HG02852 (cell line): ENCODE results near the gene AOPEP.
A peak's percentile ranks its signal among the peaks of the same experiment; 100 is the strongest.
"Not testable (repeated sequence)": the region's sequence is repeated elsewhere in the genome, so short reads cannot be mapped to it uniquely, and the experiment has no call there.

Experiments used
- ATAC-seq: cut with Tn5 transposase; IDR thresholded peaks from one replicate; pipeline ENCODE4 v1.9.1; 2021; ENCODE audit warnings: mild to moderate bottlenecking, moderate library complexity; ENCODE audit not compliant: unreplicated experiment

Gene AOPEP

DNA sequence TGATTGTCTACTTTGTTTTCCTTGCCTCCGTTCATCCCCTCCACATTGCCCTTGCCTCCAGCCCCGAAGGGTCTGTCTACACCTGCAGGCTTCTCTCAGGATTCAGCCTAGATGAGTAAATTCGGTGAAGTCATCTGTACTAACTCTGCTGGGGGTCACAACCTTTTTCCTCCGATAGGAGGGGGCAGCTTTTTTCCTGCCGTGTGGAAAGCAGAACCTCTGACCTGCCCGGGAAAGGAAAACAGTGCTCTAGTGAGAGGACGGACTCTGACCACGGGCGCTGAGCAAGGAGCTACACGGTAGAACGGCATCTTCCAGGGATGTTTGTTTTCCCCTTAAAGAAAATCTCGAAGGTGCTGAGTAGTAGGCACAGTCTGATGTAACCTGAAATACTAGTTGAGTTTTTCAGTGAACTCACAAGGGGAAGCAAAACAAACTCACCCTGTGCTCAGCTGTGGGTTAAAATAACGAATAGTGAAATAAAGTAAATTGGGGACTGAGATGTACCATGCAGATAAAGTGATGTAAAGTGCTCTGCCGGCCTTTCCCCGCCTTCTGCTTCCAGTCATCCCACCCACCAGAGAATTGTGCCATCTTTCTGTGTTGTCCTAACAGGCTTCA lies 281.8 kb downstream of the AOPEP start:
- ATAC-seq, result no peak

GRCh38 chr9:95009459-95009858 lies 283.0 kb downstream of the AOPEP start:
- ATAC-seq, result no peak

GRCh38 chr9:95010431-95010838 lies 283.9 kb downstream of the AOPEP start:
- ATAC-seq, result no peak

GRCh38 chr9:95012035-95012708 lies 285.7 kb downstream of the AOPEP start:
- ATAC-seq, result no peak

DNA sequence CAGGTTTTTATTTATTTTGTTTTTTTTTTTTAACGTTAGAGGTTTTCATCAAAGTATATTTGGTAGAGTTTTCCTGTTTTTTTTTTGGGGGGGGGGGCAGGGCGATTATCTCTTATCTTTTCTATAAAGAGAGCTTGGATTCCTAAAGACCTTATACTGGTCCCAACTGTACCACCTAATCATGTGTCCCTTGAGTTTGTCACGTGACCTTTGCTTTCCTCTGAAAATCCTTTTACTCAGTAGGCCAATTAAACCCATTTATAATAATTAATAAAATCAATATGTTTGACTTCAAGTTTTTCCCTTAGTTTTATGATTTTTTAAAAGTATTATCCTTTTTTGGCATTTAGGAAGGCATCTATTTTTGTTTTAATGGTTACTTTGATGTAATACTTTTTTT lies 286.4 kb downstream of the AOPEP start:
- ATAC-seq, result no peak

GRCh38 chr9:95014917-95015316 lies 288.4 kb downstream of the AOPEP start:
- ATAC-seq, result no peak

GRCh38 chr9:95015569-95015968 lies 289.1 kb downstream of the AOPEP start:
- ATAC-seq, result no peak

- no peak for ATAC-seq
Observed at GRCh38 chr9:95017062-95017461, 290.6 kb downstream of the AOPEP start.

GRCh38 chr9:95017661-95018060 lies 291.2 kb downstream of the AOPEP start:
- no peak for ATAC-seq

- ATAC-seq, result peak; percentile 64
Observed at GRCh38 chr9:95018099-95018936, 291.8 kb downstream of the AOPEP start.

- not testable (repeated sequence) for ATAC-seq
Observed at GRCh38 chr9:95020644-95021043, 294.1 kb downstream of the AOPEP start.

DNA sequence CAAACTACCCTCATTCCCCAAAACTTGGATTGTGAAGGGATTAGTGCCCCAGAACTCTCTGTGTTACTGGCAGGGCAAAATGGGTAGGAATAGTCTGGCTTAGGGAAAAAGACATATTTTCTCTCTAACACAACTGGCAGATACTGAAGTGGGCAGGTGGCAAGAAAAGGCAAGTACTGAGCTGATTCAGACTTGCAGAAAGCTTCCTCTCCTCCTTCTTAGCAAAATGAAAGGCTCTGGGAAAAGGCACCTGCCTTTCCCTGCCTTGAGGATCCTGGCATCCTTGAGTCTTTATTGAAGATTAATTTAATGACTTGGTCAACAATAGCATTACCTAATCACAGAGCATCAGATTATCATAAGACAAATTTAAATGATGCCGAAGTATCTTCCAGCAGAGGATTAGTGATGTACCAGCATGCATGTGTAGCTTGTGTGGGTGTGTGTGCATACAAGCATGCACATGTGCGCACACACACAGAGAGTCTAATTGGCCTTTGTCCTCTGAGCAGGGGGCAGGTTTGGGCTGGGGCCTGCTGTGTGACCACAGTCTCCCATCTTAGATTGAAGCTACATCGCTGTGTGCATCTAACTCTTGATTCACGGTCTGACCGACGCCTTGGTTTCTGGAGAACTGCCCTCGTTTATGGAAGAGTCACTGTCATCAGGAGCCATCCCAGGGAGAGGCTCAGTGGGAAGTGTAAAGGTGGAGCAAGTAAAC lies 294.8 kb downstream of the AOPEP start:
- ATAC-seq, result no peak

DNA sequence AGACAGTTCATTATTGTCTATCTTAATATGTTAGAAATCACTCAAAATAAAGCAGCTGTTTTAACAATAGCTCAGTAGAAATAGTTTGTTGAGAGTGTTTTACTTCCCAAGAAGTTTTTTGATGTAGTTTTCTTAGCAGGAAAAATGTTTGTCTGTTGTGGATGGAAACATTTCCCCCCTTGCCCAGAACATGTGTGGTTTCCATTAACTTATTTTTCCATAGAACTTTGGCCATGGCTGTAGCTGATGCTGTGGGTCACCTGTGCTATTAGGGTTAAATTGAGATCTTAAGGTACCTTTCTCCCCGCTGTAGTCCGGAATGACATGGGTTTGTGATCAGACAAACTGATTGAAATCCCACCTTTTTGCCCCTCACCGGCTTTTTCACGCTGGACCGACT lies 296.2 kb downstream of the AOPEP start:
- no peak for ATAC-seq

- ATAC-seq, result no peak
Observed at GRCh38 chr9:95023217-95024003, 296.9 kb downstream of the AOPEP start.

DNA sequence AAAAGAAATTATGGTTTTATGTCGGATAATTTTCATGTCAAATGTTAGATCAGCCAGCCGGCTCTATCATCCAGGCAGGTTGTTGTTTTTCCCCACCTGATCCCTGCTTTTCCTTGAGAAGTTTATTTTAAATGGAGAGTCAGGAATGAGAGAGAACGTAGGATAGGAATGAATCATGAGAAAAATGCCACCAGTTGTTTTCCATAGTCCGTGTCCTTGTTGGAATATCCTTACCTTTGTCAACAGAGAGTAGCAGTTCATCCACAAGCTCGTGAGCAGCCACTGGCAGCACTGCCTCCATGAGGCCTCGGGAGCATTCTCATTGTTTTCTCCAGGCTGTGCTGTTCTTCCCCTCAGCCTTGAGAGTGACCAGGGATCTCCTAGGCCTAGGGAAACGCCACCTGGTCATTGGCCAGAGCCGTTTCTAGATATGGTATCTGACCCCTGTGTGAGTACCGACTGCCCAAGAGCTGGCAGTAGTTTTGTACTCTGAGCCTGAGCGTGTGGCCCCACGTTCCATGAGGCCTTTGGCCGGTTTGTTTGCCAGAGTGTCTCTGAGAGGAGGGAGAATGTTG lies 297.7 kb downstream of the AOPEP start:
- ATAC-seq, result no peak

- no peak for ATAC-seq
Observed at GRCh38 chr9:95025213-95026147, 299.0 kb downstream of the AOPEP start.

- no peak for ATAC-seq
Observed at GRCh38 chr9:95026148-95026524, 299.6 kb downstream of the AOPEP start.

DNA sequence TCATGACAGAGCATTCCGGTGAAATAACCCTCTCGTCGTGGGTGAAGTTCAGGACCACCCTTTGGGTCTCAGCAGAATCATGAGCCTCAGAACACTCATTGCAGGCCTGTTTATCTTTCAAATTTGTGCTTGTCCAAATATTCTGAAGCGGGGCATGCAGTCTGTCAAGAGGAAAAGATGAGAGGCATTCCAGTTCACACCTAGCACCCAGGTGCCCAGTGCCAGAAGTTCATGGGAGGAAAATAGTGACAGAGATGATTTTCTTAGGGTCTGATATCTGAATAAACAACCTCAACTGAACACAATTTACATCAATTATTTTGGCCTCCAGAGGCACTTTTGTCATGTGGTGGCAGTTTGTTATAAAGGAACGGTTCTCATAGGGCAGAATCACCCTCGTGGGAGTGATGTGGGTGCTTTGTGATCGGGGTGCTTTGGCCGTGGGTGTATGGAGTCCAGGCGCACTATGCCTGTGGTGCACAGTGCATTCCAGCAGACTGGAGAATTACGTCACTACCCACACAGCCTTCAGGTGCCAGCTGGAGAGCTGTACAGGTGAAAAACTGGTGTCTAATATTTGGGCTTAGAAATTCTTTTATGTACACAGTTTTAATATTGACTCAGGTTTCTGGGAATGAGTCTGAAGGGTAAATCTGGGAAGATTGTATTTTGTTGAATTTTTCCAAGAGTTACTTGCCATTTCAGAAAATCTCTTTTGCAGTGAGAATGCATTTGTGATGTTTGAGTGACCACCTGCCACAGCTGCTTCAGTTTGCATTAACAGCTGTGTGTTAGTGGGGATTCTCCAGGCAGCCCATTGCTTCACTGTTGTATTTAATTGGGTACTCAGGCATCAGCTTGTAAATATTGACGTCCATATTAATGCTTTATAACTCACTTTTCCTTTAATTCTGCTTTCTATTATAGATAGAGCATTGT lies 301.7 kb downstream of the AOPEP start:
- ATAC-seq, result no peak
